ENCODE measurements around the gene ATOH1.

GRCh38 chr4:93843772-93844171 is 15.2 kb downstream of the ATOH1 start:
- TF ChIP-seq SRF (IDR thresholded peaks at IDR 0.05; ENCODE audit: low read depth) (no peak), POLR2A (IDR thresholded peaks at IDR 0.05; ENCODE audit: borderline replicate concordance, extremely low read depth, insufficient read depth, insufficient read length) (no peak), REST (IDR thresholded peaks at IDR 0.05; ENCODE audit: low read depth) (no peak), CTCF (IDR thresholded peaks at IDR 0.05 in 2 of 3, conservative IDR thresholded peaks at IDR 0.05 in 1 of 3; ENCODE audit: borderline replicate concordance in 1 of 3, insufficient read depth in 1 of 3, low read depth in 2 of 3, low read length in 2 of 3) (no peak), ZNF274 (IDR thresholded peaks at IDR 0.05; ENCODE audit: low read depth, low read length) (no peak), JUND (IDR thresholded peaks at IDR 0.05) (no peak), EZH2 (IDR thresholded peaks at IDR 0.05) (no peak), MAX (IDR thresholded peaks at IDR 0.05) (no peak), YY1 (IDR thresholded peaks at IDR 0.05; ENCODE audit: extremely low read depth, insufficient replicate concordance, low read depth, low read length) (no peak), ATF3 (IDR thresholded peaks at IDR 0.05) (no peak), RAD21 (IDR thresholded peaks at IDR 0.05; ENCODE audit: low read depth) (no peak)
